HUDEP-2 (cell line): ENCODE results near the gene SPOP.
A peak's percentile ranks its signal among the peaks of the same experiment; 100 is the strongest.

Source experiments
- DNase-seq, 76 experiments: peaks; one replicate each; lab custom pipeline; 2025; ENCODE audit not compliant: unreplicated experiment in 76 of 76; lab: John Stamatoyannopoulos, UW

The SPOP gene

GRCh38 chr17:49574945-49575678 lies 102.8 kb downstream of the SPOP start:
- DNase-seq: no peak

GRCh38 chr17:49574323-49574781 lies 103.5 kb downstream of the SPOP start:
- DNase-seq: no peak

DNA sequence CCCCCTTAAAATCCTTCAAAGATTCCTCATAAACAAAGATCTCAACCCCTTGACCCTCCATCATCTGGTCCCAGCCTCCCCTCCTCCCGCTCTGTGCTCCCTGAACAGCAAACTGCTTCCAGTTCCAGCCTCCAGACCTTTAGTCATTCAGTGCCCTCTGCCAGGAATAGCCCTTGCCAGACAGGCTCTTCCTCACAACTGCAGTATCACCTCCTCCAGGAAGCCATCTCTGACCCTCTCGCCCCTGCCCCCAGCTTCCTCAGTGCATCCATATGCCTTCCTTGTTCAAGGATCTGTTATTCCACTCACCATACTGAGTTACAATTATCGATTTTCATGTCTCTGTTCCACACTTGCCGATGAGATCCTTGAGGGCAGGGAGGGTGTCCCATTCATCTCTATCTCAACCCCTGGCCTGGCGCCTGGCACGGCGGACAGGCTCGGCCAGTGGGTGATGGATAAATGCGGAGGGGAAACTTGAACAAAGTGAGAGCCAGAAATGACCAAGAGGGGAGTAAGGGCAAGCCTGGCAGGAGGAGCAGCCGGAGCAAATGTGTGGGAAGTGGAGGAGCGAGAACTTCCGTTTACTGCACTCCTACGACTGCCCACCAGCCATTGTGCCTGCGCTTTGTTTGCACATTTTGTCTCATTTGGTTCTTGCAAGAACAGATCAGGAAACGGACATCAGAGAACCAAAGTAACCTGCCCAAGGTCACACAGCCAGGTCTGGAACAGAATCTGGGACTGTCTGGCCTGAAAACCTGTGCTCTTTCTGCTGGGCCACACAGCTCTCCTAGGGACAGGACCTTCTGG lies 104.2 kb downstream of the SPOP start:
- DNase-seq: no peak

GRCh38 chr17:49572806-49573420 lies 105.0 kb downstream of the SPOP start:
- DNase-seq: no peak

DNA sequence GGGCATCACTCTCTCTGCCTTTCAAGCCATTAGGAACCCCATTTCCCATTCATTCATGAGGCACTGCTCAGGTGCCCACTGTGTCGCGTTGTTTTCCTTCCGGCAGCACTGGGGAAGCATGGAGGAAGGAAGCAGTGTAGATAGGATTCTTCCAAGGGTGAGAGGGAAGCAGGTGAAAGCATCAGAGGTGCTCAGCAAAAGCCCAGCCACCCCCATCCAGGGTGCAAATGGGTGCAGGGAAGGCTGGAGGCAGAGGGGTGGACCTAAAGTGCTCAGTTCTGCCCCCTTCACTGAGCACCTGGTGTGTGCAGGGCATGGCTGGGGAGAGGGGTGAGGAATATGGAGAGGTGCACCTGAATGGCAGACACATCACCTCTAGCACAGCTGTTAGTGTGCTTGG lies 105.7 kb downstream of the SPOP start:
- DNase-seq: no peak

- no peak for DNase-seq
Observed at GRCh38 chr17:49571764-49572163, 106.1 kb downstream of the SPOP start.

DNA sequence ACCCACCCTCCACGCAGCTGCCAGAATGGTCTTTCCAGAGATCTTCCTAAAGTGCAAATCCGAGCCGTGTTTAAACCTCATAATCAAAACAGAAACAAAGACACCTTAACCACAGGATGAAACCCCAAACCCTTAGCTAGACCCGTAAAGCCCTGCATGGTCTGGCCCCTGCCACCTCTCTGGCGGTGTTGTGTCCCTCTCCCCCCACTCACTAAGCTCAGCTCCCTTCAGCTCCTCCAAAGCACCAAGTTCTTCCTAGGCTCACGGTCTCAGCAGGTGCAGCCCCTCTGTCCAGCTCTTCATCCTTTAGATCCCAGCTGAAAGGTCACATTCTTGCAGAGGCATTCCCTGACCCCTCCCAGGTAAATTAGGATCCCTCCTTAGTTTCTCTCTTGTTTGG lies 106.6 kb downstream of the SPOP start:
- no peak for DNase-seq

DNA sequence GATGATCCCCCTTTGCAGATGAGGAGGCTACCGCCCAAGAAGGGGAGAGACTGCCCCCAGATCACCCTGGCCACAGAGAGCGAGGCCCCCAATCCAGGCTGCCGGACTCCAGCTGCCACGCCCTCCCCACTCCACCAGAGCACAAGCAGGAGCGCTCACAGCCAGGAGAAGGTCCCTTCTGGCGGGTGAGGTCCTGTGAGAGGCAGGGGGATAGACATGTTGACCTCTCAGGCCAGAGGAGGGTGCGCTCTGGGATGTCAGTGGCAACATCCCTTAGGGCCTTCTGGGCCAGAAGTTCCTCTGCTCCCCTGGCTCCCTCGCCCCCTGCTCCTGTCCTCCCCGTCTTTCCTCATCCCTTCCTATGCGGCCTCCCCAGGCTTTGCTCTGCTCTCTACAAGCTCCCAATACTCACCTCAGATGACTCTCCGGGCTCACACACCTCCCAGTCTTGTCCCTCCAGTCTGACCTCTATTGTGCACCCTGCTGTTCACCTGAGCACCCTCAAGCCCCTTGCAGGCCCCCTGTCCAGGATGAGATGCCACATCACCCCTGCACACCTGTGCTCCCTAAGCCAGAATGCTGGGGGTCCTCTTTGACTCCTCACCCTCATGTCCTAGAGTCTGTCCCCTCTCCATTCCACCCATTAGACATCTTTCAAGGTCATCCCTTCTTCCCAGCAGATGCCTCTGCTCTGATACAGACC lies 107.2 kb downstream of the SPOP start:
- no peak for DNase-seq

DNA sequence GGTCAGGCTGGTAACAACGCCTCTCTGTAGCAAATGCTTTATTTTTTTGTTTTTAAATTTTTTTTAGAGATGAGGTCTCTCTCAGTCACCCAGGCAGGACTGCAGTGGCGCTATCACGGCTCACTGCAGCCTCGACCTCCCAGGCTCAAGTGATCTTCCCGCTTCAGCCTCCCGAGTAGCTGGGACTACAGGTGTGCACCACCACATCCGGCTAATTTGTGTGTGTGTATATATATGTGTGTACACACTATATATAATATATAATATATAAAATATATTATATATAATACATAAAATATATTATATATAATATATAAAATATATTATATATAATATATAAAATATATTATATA lies 109.2 kb downstream of the SPOP start:
- DNase-seq: peak in 6 of 76 experiments; percentile 7 to 24 (median 14)

- DNase-seq: peak in 72 of 76 experiments; percentile 15 to 90 (median 69)
Observed at GRCh38 chr17:49567871-49568694, 109.8 kb downstream of the SPOP start.

GRCh38 chr17:49567104-49567521 lies 110.8 kb downstream of the SPOP start:
- no peak for DNase-seq

- DNase-seq: no peak
Observed at GRCh38 chr17:49566668-49567071, 111.2 kb downstream of the SPOP start.

GRCh38 chr17:49565948-49566491 lies 111.9 kb downstream of the SPOP start:
- no peak for DNase-seq

DNA sequence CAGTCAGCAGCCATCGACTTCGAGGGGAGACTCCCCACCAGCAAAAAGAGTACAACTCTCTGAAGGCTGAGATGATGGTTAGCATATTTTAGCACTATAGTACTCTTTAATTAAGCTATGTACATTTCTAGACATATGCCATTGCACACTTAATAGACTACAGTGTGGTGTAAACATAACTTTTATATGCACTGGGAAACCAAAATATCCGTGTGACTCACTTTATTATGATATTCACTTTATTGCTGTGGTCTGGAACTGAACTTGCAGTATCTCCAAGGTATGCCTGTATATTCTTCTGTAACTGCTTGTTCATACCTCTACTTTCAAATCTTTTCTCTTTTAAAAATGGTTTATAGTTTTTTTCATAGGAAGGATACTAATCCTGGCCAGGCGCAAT lies 113.3 kb downstream of the SPOP start:
- DNase-seq: no peak

DNA sequence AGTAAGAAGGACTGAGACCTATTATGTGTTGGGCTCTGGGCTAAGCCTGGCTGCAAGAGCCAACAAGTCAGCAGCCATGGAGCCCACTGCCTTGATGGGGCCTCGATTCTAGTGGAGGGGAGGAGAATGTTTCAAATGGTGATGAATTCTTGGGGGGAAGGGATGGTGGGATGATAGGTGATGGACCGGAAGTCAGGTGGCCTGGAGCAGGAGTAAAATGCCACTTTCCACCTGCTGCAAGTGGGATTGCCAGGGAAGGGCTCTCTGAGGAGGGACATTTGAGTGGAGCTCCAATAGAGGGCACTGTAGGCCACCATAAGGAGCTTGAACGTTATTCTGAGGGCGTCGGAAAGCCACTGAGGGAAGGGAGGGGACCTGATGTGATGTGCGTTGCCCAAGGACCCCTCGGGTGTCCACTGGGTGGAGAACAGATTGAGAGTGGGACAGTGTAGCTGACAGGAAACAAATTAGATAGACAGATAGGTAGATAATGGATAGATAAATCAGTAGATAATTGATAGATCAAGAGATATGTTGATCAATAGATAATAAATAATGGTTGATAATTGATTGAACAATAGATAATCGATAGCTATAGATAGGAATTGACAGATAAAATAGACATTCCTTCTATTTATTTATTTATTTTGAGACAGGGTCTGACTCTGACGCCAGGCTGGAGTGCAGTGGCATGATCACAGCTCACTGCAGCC lies 120.4 kb downstream of the SPOP start:
- DNase-seq: peak in 32 of 76 experiments; percentile 5 to 55 (median 28)

- DNase-seq: peak in 63 of 76 experiments; percentile 7 to 84 (median 52)
Observed at GRCh38 chr17:49556223-49556943, 121.5 kb downstream of the SPOP start.

- no peak for DNase-seq
Observed at GRCh38 chr17:49555495-49556222, 122.2 kb downstream of the SPOP start.
